HFFc6 (cell line): Measurements from ENCODE around the gene SCML2. TPM values are rescaled to one million over a fixed set of nuclear protein-coding genes. Genes with fewer than 3 reads are reported as not detected.

Source experiments
- DNase-seq: peaks from one replicate; pipeline ENCODE4 v3.0.0-alpha.2; 2018
- H3K27ac Mint-ChIP-seq: 2 replicates; pipeline ENCODE4 v1.8.0; 2020; ENCODE audit warnings: mild to moderate bottlenecking, mixed read lengths
- H3K27me3 Mint-ChIP-seq: 2 replicates; pipeline ENCODE4 v1.8.0; 2021; ENCODE audit warnings: mild to moderate bottlenecking, moderate library complexity, mixed read lengths; ENCODE audit not compliant: insufficient read depth
- H3K36me3 Mint-ChIP-seq: 2 replicates; pipeline ENCODE4 v1.8.0; 2021; ENCODE audit warnings: low read depth, mixed read lengths
- H3K4me1 Mint-ChIP-seq: 2 replicates; pipeline ENCODE4 v1.8.0; 2020; ENCODE audit warnings: low read depth, mixed read lengths
- H3K4me3 Mint-ChIP-seq: 2 replicates; pipeline ENCODE4 v1.8.0; 2020; ENCODE audit warnings: mild to moderate bottlenecking, moderate library complexity, mixed read lengths
- H3K9me3 Mint-ChIP-seq: 2 replicates; pipeline ENCODE4 v1.8.0; 2020; ENCODE audit warnings: mild to moderate bottlenecking, mixed read lengths
- CTCF ChIP-seq: fragments of 200-600 bp; sonication (generic); IDR thresholded peaks from 2 replicates; pipeline ENCODE4 v1.5.0; 2021; ENCODE audit warnings: antibody characterized with exemption, mild to moderate bottlenecking
- total RNA-seq, 6 experiments: library from RNA; stranded (reverse); fragmentation: NEBNext Ultra II Directional; extraction: Animal tissue kit (Norgen Biotek cat#: 25700); gene quantifications; 2 replicates in 1 of 6; 3 replicates in 5 of 6; pipeline ENCODE4 v1.2.3, GENCODE V29; 2021

SCML2 gene
- total RNA-seq, 6 experiments from 2014 or later, result 0.97 to 2.8 (median 2.4) TPM

DNA sequence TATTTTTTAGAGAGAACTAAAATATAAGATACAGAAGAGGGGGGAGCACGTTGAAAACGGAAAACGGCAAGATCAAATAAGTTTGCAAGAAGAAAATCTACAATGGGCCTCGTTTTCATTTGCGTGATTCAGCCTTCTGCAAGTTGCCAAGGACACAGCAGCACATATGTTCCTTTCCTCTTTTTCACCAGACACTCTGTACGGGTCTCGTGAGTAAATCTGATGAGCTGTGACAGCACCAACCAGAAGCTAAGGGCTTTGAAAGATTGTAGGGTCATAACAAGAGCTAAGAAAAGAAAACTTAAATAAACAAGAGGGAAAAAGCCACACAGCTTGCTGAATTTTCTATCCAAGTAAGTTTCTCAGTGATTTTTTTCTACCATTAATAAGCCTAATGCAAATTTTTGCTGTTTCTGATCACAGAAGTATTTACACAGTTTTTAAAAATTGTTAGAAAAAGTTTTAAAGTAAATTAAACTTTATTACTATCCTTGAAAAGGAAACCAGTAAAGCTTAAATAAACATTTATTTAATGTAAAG lies 63.4 kb downstream of the SCML2 start:
- peaks cover 5% of the 10 kb centered on the region; the same call in 1 of the 2 replicates for H3K4me1 Mint-ChIP-seq
- no peak for DNase-seq
- no peak for TF ChIP-seq CTCF
- no peak overlapping the region; the same call in 1 of the 2 replicates for H3K27ac Mint-ChIP-seq
- H3K36me3 Mint-ChIP-seq, result 0 out of 2 replicates have a peak, but pooled peaks cover 4% of the 10 kb centered on the region
- no peaks in the 10 kb centered on the region for H3K27me3 Mint-ChIP-seq
- no peaks in the 10 kb centered on the region for H3K9me3 Mint-ChIP-seq
- H3K4me3 Mint-ChIP-seq, result no peak overlapping the region; the same call in 1 of the 2 replicates

GRCh38 chrX:18290200-18290599 lies 64.3 kb downstream of the SCML2 start:
- no peak for TF ChIP-seq CTCF
- Mint-ChIP-seq H3K4me3 (no peak overlapping the region), H3K36me3 (no peaks in the 10 kb centered on the region), H3K4me1 (peaks cover 5% of the 10 kb centered on the region; the same call in 1 of the 2 replicates), H3K27ac (no peak overlapping the region), H3K27me3 (no peaks in the 10 kb centered on the region), H3K9me3 (no peaks in the 10 kb centered on the region)
- DNase-seq, result no peak

GRCh38 chrX:18288716-18289115 lies 65.8 kb downstream of the SCML2 start:
- Mint-ChIP-seq H3K4me3 (no peak overlapping the region), H3K36me3 (no peaks in the 10 kb centered on the region), H3K27me3 (no peaks in the 10 kb centered on the region), H3K4me1 (peaks cover 5% of the 10 kb centered on the region; the same call in 1 of the 2 replicates), H3K27ac (no peak overlapping the region), H3K9me3 (no peaks in the 10 kb centered on the region)
- no peak for TF ChIP-seq CTCF
- DNase-seq, result no peak

GRCh38 chrX:18286322-18286831 lies 68.1 kb downstream of the SCML2 start:
- no peak for DNase-seq
- no peak overlapping the region for H3K4me3 Mint-ChIP-seq
- H3K27me3 Mint-ChIP-seq, result no peaks in the 10 kb centered on the region
- peaks cover 5% of the 10 kb centered on the region; the same call in 1 of the 2 replicates for H3K4me1 Mint-ChIP-seq
- H3K9me3 Mint-ChIP-seq, result no peaks in the 10 kb centered on the region
- no peak for TF ChIP-seq CTCF
- H3K36me3 Mint-ChIP-seq, result no peaks in the 10 kb centered on the region
- H3K27ac Mint-ChIP-seq, result no peak overlapping the region

GRCh38 chrX:18278449-18278848 lies 76.0 kb downstream of the SCML2 start:
- Mint-ChIP-seq H3K9me3 (no peaks in the 10 kb centered on the region; the same call in 1 of the 2 replicates), H3K4me1 (no peaks in the 10 kb centered on the region), H3K27ac (no peak overlapping the region), H3K27me3 (no peaks in the 10 kb centered on the region), H3K4me3 (no peak overlapping the region), H3K36me3 (no peaks in the 10 kb centered on the region; the same call in 1 of the 2 replicates)
- TF ChIP-seq CTCF, result no peak
- no peak for DNase-seq
